IMR-90 (cell line): ENCODE measurements around the gene ID3.

Experiments used
- BHLHE40 ChIP-seq: fragments of 150-350 bp; IDR thresholded peaks from 2 replicates; pipeline ENCODE4 v1.6.1; 2016; ENCODE audit warnings: mild to moderate bottlenecking, low read depth, low read length
- CEBPB ChIP-seq: IDR thresholded peaks from 2 replicates; pipeline ENCODE4 v1.6.1; 2012; ENCODE audit warnings: low read depth, low read length, improper control_type of control experiment
- CHD1 ChIP-seq: IDR thresholded peaks from 2 replicates; pipeline ENCODE4 v1.6.1; 2012; ENCODE audit warnings: low read depth, low read length, improper control_type of control experiment
- CTCF ChIP-seq: conservative IDR thresholded peaks from 2 replicates; pipeline ENCODE4 v1.5.1; 2012; ENCODE audit warnings: mild to moderate bottlenecking, low read depth, low read length, improper control_type of control experiment
- ELK1 ChIP-seq: fragments of 150-350 bp; IDR thresholded peaks from 2 replicates; pipeline ENCODE4 v1.6.1; 2016; ENCODE audit warnings: low read depth, mild to moderate bottlenecking, low read length, moderate library complexity, borderline replicate concordance
- MXI1 ChIP-seq: IDR thresholded peaks from 2 replicates; pipeline ENCODE4 v1.6.1; 2012; ENCODE audit warnings: low read depth, mild to moderate bottlenecking, low read length, moderate library complexity, borderline replicate concordance
- POLR2A ChIP-seq: IDR thresholded peaks from 2 replicates; pipeline ENCODE4 v1.6.1; 2012; ENCODE audit warnings: mild to moderate bottlenecking, low read depth, low read length
- RAD21 ChIP-seq: IDR thresholded peaks from 2 replicates; pipeline ENCODE4 v1.6.1; 2012; ENCODE audit warnings: low read length, improper control_type of control experiment
- RCOR1 ChIP-seq: IDR thresholded peaks from 2 replicates; pipeline ENCODE4 v1.6.1; 2012; ENCODE audit warnings: mild to moderate bottlenecking, low read length, improper control_type of control experiment; ENCODE audit not compliant: insufficient replicate concordance
- RFX5 ChIP-seq: IDR thresholded peaks from 2 replicates; pipeline ENCODE4 v1.8.0; 2012; ENCODE audit warnings: low read depth, mild to moderate bottlenecking, low read length, moderate library complexity
- USF2 ChIP-seq: fragments of 150-350 bp; IDR thresholded peaks from 2 replicates; pipeline ENCODE4 v1.6.1; 2017; ENCODE audit warnings: mild to moderate bottlenecking, antibody characterized with exemption, low read length, low read depth

GRCh38 chr1:23582820-23583219 lies 23.5 kb upstream of the ID3 start:
- no peak for TF ChIP-seq CTCF
- no peak for TF ChIP-seq RFX5
- TF ChIP-seq POLR2A: no peak
- no peak for TF ChIP-seq MXI1
- TF ChIP-seq USF2: no peak
- no peak for TF ChIP-seq RAD21
- no peak for TF ChIP-seq RCOR1
- no peak for TF ChIP-seq CHD1
- no peak for TF ChIP-seq ELK1
- no peak for TF ChIP-seq CEBPB
- TF ChIP-seq BHLHE40: no peak
